ENCODE measurements around the gene RRP8. TPM values are rescaled to one million over a fixed set of nuclear protein-coding genes. Genes with fewer than 3 reads are reported as not detected.

Gene RRP8
- total and polyA plus RNA-seq, 9 of the 15 experiments (the other 6 are each of a cell fraction or from before 2014, with no cell fraction given), result 5.7 to 47.3 (median 32.6) TPM

- TF ChIP-seq BCOR (IDR thresholded peaks at IDR 0.05) (0 out of 2 replicates have a peak, but pooled peaks have one; percentile 43), KDM5B (IDR thresholded peaks at IDR 0.05; ENCODE audit: insufficient replicate concordance, low read depth, low read length) (peak; percentile 52), ZNF133 (CRISPR knock-in tag; IDR thresholded peaks at IDR 0.05) (no peak), ZNF24 (IDR thresholded peaks at IDR 0.05) (0 out of 2 replicates have a peak, but pooled peaks have one; percentile 18), TEAD2 (tag; IDR thresholded peaks at IDR 0.05) (no peak), ETS2 (tag; IDR thresholded peaks at IDR 0.05; ENCODE audit: borderline replicate concordance, poor library complexity, severe bottlenecking) (no peak), ZNF165 (CRISPR knock-in tag; IDR thresholded peaks at IDR 0.05; ENCODE audit: borderline replicate concordance) (no peak), EGR1 (conservative IDR thresholded peaks at IDR 0.05) (0 out of 2 replicates have a peak, but pooled peaks have one; percentile 10), NFIC (IDR thresholded peaks at IDR 0.05) (peak; percentile 50), TAF9B (IDR thresholded peaks at IDR 0.05; ENCODE audit: partially characterized antibody) (peak; percentile 86), NCOA4 (IDR thresholded peaks at IDR 0.05; ENCODE audit: partially characterized antibody) (no peak), ZBED1 (IDR thresholded peaks at IDR 0.05) (0 out of 2 replicates have a peak, but pooled peaks have one; percentile 22), SMARCC2 (IDR thresholded peaks at IDR 0.05; ENCODE audit: low read depth) (peak; percentile 41; the same call in 1 of the 2 replicates), RAD21 (CRISPR knock-in tag; conservative IDR thresholded peaks at IDR 0.05 in 1 of 2, IDR thresholded peaks at IDR 0.05 in 1 of 2) (peak; percentile 3 to 23; a peak in 2 of 4 replicates), SMARCA4 (IDR thresholded peaks at IDR 0.05) (0 out of 2 replicates have a peak, but pooled peaks have one; percentile 7), POLR3G (IDR thresholded peaks at IDR 0.05; ENCODE audit: extremely low read depth, insufficient read length, insufficient replicate concordance) (no peak), KDM4B (IDR thresholded peaks at IDR 0.05; ENCODE audit: borderline replicate concordance in 2 of 2, low read depth in 1 of 2) (peak in 1 of 2 experiments; percentile 81; a peak in 1 of 4 replicates), HDAC2 (IDR thresholded peaks at IDR 0.05) (peak; percentile 70; the same call in 1 of the 2 replicates), SP2 (IDR thresholded peaks at IDR 0.05; ENCODE audit: extremely low read depth, low read depth, low read length, poor library complexity, severe bottlenecking) (peak; percentile 99), MTA3 (IDR thresholded peaks at IDR 0.05; ENCODE audit: borderline replicate concordance) (peak; percentile 89), MYC (IDR thresholded peaks at IDR 0.05; ENCODE audit: low read depth, low read length) (peak; percentile 94), MYC (CRISPR knock-in tag; IDR thresholded peaks at IDR 0.05; ENCODE audit: borderline replicate concordance, low read depth) (peak; percentile 85), TBP (optimal IDR thresholded peaks at IDR 0.05; ENCODE audit: low read depth, low read length) (peak; percentile 60), HCFC1 (IDR thresholded peaks at IDR 0.05; ENCODE audit: low read depth, low read length) (peak; percentile 78)
- TF ChIP-seq, protein P1, sequence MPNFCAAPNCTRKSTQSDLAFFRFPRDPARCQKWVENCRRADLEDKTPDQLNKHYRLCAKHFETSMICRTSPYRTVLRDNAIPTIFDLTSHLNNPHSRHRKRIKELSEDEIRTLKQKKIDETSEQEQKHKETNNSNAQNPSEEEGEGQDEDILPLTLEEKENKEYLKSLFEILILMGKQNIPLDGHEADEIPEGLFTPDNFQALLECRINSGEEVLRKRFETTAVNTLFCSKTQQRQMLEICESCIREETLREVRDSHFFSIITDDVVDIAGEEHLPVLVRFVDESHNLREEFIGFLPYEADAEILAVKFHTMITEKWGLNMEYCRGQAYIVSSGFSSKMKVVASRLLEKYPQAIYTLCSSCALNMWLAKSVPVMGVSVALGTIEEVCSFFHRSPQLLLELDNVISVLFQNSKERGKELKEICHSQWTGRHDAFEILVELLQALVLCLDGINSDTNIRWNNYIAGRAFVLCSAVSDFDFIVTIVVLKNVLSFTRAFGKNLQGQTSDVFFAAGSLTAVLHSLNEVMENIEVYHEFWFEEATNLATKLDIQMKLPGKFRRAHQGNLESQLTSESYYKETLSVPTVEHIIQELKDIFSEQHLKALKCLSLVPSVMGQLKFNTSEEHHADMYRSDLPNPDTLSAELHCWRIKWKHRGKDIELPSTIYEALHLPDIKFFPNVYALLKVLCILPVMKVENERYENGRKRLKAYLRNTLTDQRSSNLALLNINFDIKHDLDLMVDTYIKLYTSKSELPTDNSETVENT (CRISPR knock-in tag; IDR thresholded peaks at IDR 0.05), result peak; percentile 96
Observed at GRCh38 chr11:6603287-6604080, at the start of gene RRP8, which contains the start of gene ILK (continued).

All from K562 (cell line).